K562 (cell line): ENCODE results near the gene KRTAP9-8. TPM values are rescaled to one million over a fixed set of nuclear protein-coding genes. Genes with fewer than 3 reads are reported as not detected.

ENCODE experiments used
- ATAC-seq: fragments of 200-7000 bp; cut with Tn5 transposase; 3 replicates; pipeline ENCODE4 v1.9.1; 2020; ENCODE audit warnings: moderate library complexity
- BruUV-seq: library from RNA; stranded (reverse); fragments of 400-500 nt; replicated peaks from 2 replicates; lab custom pipeline; 2021; lab: Mats Ljungman, UMichigan
- CTCF ChIA-PET: fragments of 300-600 bp; formaldehyde crosslinking; extraction: SDS; loops from one replicate; lab custom pipeline; 2021; ENCODE audit warnings: low intra/inter-chr PET ratio; lab: Yijun Ruan, JAX
- POLR2A ChIA-PET: fragments of 300-600, 350-650 bp; sonication (Branson Sonifier 250); formaldehyde crosslinking; extraction: SDS; loops from one replicate; lab custom pipeline; 2021; ENCODE audit warnings: antibody characterized with exemption, inconsistent platforms; lab: Yijun Ruan, JAX
- DNase-seq, 4 experiments: peaks; one replicate each; pipeline versions ENCODE4 v3.0.0 to v3.0.0-alpha.2; 2011 to 2018; ENCODE audit warnings: low spot score in 3 of 4, mixed read lengths in 3 of 4; ENCODE audit errors: extremely low read depth in 1 of 4
- FAIRE-seq: peaks from 2 replicates; lab custom pipeline; 2011; peaks lifted over from hg19 to GRCh38; lab: Jason Lieb, UNC
- H2AFZ ChIP-seq: 2 replicates; pipeline ENCODE4 v1.6.0; 2011; ENCODE audit warnings: low read depth, low read length, control low read depth, inconsistent platforms
- H3K27ac ChIP-seq: fragments of 200-600 bp; 3 replicates; pipeline ENCODE4 v1.8.0; 2011; ENCODE audit warnings: low read depth, mild to moderate bottlenecking, control low read depth, inconsistent platforms, low read length, moderate library complexity, mixed read lengths; ENCODE audit errors: extremely low read depth
- H3K27me3 ChIP-seq, 2 experiments: fragments of 300-600 bp in 1 of 2; 2 replicates in 1 of 2; 3 replicates in 1 of 2; pipeline versions ENCODE4 v1.6.0 to v1.8.0; 2011; ENCODE audit warnings: inconsistent platforms in 2 of 2, low read length in 2 of 2, mild to moderate bottlenecking in 1 of 2, mixed read lengths in 1 of 2, moderate library complexity in 1 of 2; ENCODE audit not compliant: control insufficient read depth in 2 of 2, insufficient read depth in 2 of 2
- H3K36me3 ChIP-seq: fragments of 300-600 bp; 3 replicates; pipeline ENCODE4 v1.8.0; 2011; ENCODE audit warnings: mild to moderate bottlenecking, low read length, inconsistent platforms; ENCODE audit not compliant: control insufficient read depth, insufficient read depth
- H3K4me1 ChIP-seq, 2 experiments: fragments of 200-600 bp in 1 of 2; replicated peaks in 1 of 2; 2 replicates in 1 of 2; 3 replicates in 1 of 2; pipeline versions ENCODE4 v1.5.1 to v1.8.0; 2011; ENCODE audit warnings: inconsistent platforms in 2 of 2, low read length in 2 of 2, mild to moderate bottlenecking in 1 of 2, mixed read lengths in 1 of 2, moderate library complexity in 1 of 2; ENCODE audit not compliant: control insufficient read depth in 2 of 2, insufficient read depth in 2 of 2
- H3K4me2 ChIP-seq: 2 replicates; pipeline ENCODE4 v1.6.1; 2011; ENCODE audit warnings: low read length, control low read depth, inconsistent platforms, mixed read lengths; ENCODE audit not compliant: insufficient read depth
- H3K4me3 ChIP-seq: fragments of 200-600 bp; sonication (generic), shearing (Covaris generic); 2 replicates; pipeline ENCODE4 v1.5.1; 2016; ENCODE audit warnings: control low read depth, inconsistent platforms
- H3K79me2 ChIP-seq: fragments of 200-600 bp; 3 replicates; pipeline ENCODE4 v1.8.0; 2011; ENCODE audit warnings: low read length, inconsistent platforms; ENCODE audit not compliant: control insufficient read depth, insufficient read depth
- H3K9ac ChIP-seq, 2 experiments: 2 replicates each; pipeline versions ENCODE4 v1.6.0 to v1.6.1; 2011; ENCODE audit warnings: low read depth in 2 of 2, low read length in 2 of 2, control low read depth in 1 of 2, inconsistent platforms in 1 of 2, mild to moderate bottlenecking in 1 of 2, mixed read lengths in 1 of 2; ENCODE audit not compliant: insufficient read depth in 1 of 2
- H3K9me1 ChIP-seq: one replicate; pipeline ENCODE4 v1.6.0; 2011; ENCODE audit warnings: inconsistent platforms, mild to moderate bottlenecking, low read length, moderate library complexity; ENCODE audit not compliant: control insufficient read depth, insufficient read depth
- H3K9me3 ChIP-seq: replicated peaks from 2 replicates; pipeline ENCODE4 v1.5.1; 2011; ENCODE audit warnings: low read depth, low read length, inconsistent platforms; ENCODE audit not compliant: control insufficient read depth, insufficient read depth
- H4K20me1 ChIP-seq: replicated peaks from 2 replicates; pipeline ENCODE4 v1.6.1; 2011; ENCODE audit warnings: low read length, inconsistent platforms, mixed read lengths; ENCODE audit not compliant: control insufficient read depth, insufficient read depth
- ARNT ChIP-seq, 2 experiments: fragments of 450-650 bp; IDR thresholded peaks; 2 replicates each; pipeline ENCODE4 v1.6.1; 2016; ENCODE audit warnings: mild to moderate bottlenecking in 1 of 2
- CBX1 ChIP-seq: sonication (generic); IDR thresholded peaks from 2 replicates; pipeline ENCODE4 v1.6.1; 2016; ENCODE audit warnings: antibody characterized with exemption, low read depth, mild to moderate bottlenecking
- CC2D1A ChIP-seq: fragments of 450-650 bp; IDR thresholded peaks from 2 replicates; pipeline ENCODE4 v1.6.1; 2017; ENCODE audit warnings: mild to moderate bottlenecking
- DACH1 ChIP-seq: fragments of 450-650 bp; IDR thresholded peaks from 2 replicates; pipeline ENCODE4 v1.6.1; 2018; ENCODE audit not compliant: partially characterized antibody
- E2F5 ChIP-seq: sonication (generic); formaldehyde crosslinking; IDR thresholded peaks from 2 replicates; pipeline ENCODE4 v1.8.0; 2022; ENCODE audit warnings: mild to moderate bottlenecking, missing genetic modification reagents
- FOXP4 ChIP-seq: sonication (generic); formaldehyde crosslinking; IDR thresholded peaks from 2 replicates; pipeline ENCODE4 v1.8.0; 2022; ENCODE audit warnings: mild to moderate bottlenecking, missing genetic modification reagents, borderline replicate concordance
- HNRNPK ChIP-seq: fragments of 200-400 bp; formaldehyde crosslinking; IDR thresholded peaks from one replicate; pipeline ENCODE4 v1.6.1; 2018; ENCODE audit warnings: mild to moderate bottlenecking, low read depth, low read length; ENCODE audit not compliant: poor library complexity, severe bottlenecking
- MCM3 ChIP-seq: fragments of 450-650 bp; IDR thresholded peaks from 2 replicates; pipeline ENCODE4 v1.6.1; 2016
- NFE2 ChIP-seq: IDR thresholded peaks from 2 replicates; pipeline ENCODE4 v1.6.1; 2014; ENCODE audit warnings: antibody characterized with exemption, low read depth
- RCOR1 ChIP-seq, 2 experiments: IDR thresholded peaks; 2 replicates each; pipeline ENCODE4 v1.6.1; 2012; ENCODE audit warnings: low read depth in 2 of 2, low read length in 2 of 2, borderline replicate concordance in 1 of 2, improper control_type of control experiment in 1 of 2
- RNF2 ChIP-seq: sonication (generic); IDR thresholded peaks from 2 replicates; pipeline ENCODE4 v1.6.1; 2016
- U2AF2 ChIP-seq: fragments of 200-400 bp; formaldehyde crosslinking; optimal IDR thresholded peaks from 2 replicates; pipeline ENCODE3; 2017; ENCODE audit warnings: low read depth, mild to moderate bottlenecking, low read length
- XRCC4 ChIP-seq: IDR thresholded peaks from one replicate; pipeline ENCODE4 v1.6.1; 2011; ENCODE audit not compliant: insufficient read depth, insufficient read length; ENCODE audit errors: extremely low read depth
- ZNF184 ChIP-seq: sonication (generic); formaldehyde crosslinking; IDR thresholded peaks from 2 replicates; pipeline ENCODE4 v1.5.0; 2020; ENCODE audit warnings: missing genetic modification reagents
- ZNF277 ChIP-seq: fragments of 250-450 bp; sonication (Bioruptor Pico); IDR thresholded peaks from 2 replicates; pipeline ENCODE4 v1.8.0; 2022; ENCODE audit warnings: inconsistent platforms, mild to moderate bottlenecking, moderate library complexity, borderline replicate concordance
- ZNF561 ChIP-seq: fragments of 450-650 bp; formaldehyde crosslinking; conservative IDR thresholded peaks from 2 replicates; pipeline ENCODE4 v1.4.0; 2020; ENCODE audit warnings: mild to moderate bottlenecking, moderate library complexity
- ZNF785 ChIP-seq: fragments of 250-450 bp; sonication (Bioruptor Pico); IDR thresholded peaks from 2 replicates; pipeline ENCODE4 v1.4.0; 2020; ENCODE audit warnings: mild to moderate bottlenecking
- WGBS: fragments of 100-300 bp; shearing (Covaris generic); methylation state at CpG from one replicate; pipeline ENCODE4 v1.1.6; 2016; ENCODE audit warnings: low coverage, mixed read lengths; ENCODE audit not compliant: insufficient coverage; ENCODE audit errors: missing lambda C conversion rate; 5-methylcytosine and 5-hydroxymethylcytosine counted together
- in situ Hi-C: fragments of 300-500 bp; cut with MboI; formaldehyde crosslinking; loops from 4 replicates; pipeline ENCODE4 v1.15.0; 2018; ENCODE audit warnings: inconsistent platforms, mixed read lengths
- intact Hi-C: fragments of 100-400 bp; cut with micrococcal nuclease; formaldehyde crosslinking; loops from 2 replicates; pipeline ENCODE4 v1.14.2; 2022
- polyA plus RNA-seq, 8 experiments: library from polyadenylated mRNA; depleted of rRNA in 4 of 8; stranded (reverse) in 5 of 8; unstranded in 3 of 8; fragments of >200 nt; fragmentation: Nextera tagmentation in 2 of 8; fragmentation: Illumina TruSeq in 1 of 8; extraction: Ambion mirVana in 2 of 8; extraction: Trizol in 1 of 8; gene quantifications; 2 replicates each; pipeline versions ENCODE4 v1.2.1 to v1.2.3, GENCODE V29; 2011 to 2014; ENCODE audit warnings: inconsistent platforms in 1 of 8, missing spikeins in 1 of 8
- total RNA-seq, 7 experiments: library from RNA; depleted of rRNA in 6 of 7; stranded (reverse); fragments of >200 nt in 6 of 7; fragmentation: Illumina TruSeq in 2 of 7; extraction: Trizol in 2 of 7; gene quantifications; 2 replicates each; pipeline versions ENCODE4 v1.2.1 to v1.2.3, GENCODE V29; 2011 to 2021; ENCODE audit warnings: low replicate concordance in 1 of 7

The KRTAP9-8 gene
- total and polyA plus RNA-seq, 9 of the 15 experiments (the other 6 are each of a cell fraction or from before 2014, with no cell fraction given): not detected

GRCh38 chr17:41264599-41264998 lies 26.8 kb downstream of the KRTAP9-8 start:
- no peaks in the 10 kb centered on the region for H3K36me3 ChIP-seq
- H2AFZ ChIP-seq: no peak overlapping the region
- FAIRE-seq (no peak), ATAC-seq (no peak), DNase-seq (peak in 3 of 4 experiments; percentile 0)
- no peaks in the 10 kb centered on the region for H3K79me2 ChIP-seq
- WGBS: 0% methylated on average over 3 of the region's 3 CpGs
- H4K20me1 ChIP-seq: no peaks in the 10 kb centered on the region
- TF ChIP-seq RNF2: no peak
- no peak for TF ChIP-seq XRCC4
- no peak for TF ChIP-seq NFE2
- no peak for TF ChIP-seq ZNF277 (CRISPR knock-in tag)
- TF ChIP-seq U2AF2: no peak
- no peak for TF ChIP-seq ZNF785 (CRISPR knock-in tag)
- no peak for TF ChIP-seq CC2D1A
- no peak for TF ChIP-seq E2F5 (CRISPR knock-in tag)
- TF ChIP-seq MCM3: no peak
- TF ChIP-seq DACH1: no peak
- TF ChIP-seq HNRNPK: no peak
- TF ChIP-seq RCOR1 (IDR thresholded peaks at IDR 0.05; ENCODE audit: borderline replicate concordance in 1 of 2, low read depth in 2 of 2, low read length in 2 of 2): no peak
- no peak for TF ChIP-seq ARNT (IDR thresholded peaks at IDR 0.05)
- no peak for TF ChIP-seq CBX1
- TF ChIP-seq ZNF561 (CRISPR knock-in tag): no peak
- TF ChIP-seq ZNF184 (CRISPR knock-in tag): no peak
- TF ChIP-seq FOXP4 (CRISPR knock-in tag): no peak
- no peak overlapping the region for H3K4me3 ChIP-seq
- CTCF ChIA-PET: no interaction called here
- intact Hi-C loops (no loop called here), in situ Hi-C loops (no loop called here)
- H3K9me3 ChIP-seq: no peaks in the 10 kb centered on the region
- POLR2A ChIA-PET: no interaction called here
- H3K9ac ChIP-seq: no peak overlapping the region
- no peaks in the 10 kb centered on the region for H3K27me3 ChIP-seq
- H3K4me1 ChIP-seq: no peaks in the 10 kb centered on the region
- no TSS peak for BruUV-seq
- H3K9me1 ChIP-seq: no peaks in the 10 kb centered on the region
- no peak overlapping the region for H3K27ac ChIP-seq
- no peak overlapping the region for H3K4me2 ChIP-seq
